Measurements from ENCODE around the gene PLXNA4.

DNA sequence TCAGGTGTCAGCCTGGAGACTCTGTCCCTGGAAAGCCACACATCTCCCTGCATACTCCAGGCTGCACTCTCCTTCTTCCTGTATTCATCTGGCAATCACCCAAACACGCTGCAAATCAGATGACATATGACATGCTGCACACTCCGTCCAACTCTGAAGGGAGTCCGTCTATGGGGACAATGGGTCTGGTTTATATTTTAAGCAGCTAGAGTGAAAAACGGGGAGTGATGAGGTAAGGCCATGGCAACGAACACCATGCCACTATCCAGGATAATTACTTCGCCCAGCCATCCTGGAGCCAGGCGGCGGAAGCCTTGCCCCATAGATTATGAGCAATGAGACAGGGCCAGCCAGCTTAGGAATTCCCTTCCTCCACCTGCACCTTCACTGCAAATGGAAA lies 140.1 kb downstream of the PLXNA4 start:
- TF ChIP-seq, protein P1, sequence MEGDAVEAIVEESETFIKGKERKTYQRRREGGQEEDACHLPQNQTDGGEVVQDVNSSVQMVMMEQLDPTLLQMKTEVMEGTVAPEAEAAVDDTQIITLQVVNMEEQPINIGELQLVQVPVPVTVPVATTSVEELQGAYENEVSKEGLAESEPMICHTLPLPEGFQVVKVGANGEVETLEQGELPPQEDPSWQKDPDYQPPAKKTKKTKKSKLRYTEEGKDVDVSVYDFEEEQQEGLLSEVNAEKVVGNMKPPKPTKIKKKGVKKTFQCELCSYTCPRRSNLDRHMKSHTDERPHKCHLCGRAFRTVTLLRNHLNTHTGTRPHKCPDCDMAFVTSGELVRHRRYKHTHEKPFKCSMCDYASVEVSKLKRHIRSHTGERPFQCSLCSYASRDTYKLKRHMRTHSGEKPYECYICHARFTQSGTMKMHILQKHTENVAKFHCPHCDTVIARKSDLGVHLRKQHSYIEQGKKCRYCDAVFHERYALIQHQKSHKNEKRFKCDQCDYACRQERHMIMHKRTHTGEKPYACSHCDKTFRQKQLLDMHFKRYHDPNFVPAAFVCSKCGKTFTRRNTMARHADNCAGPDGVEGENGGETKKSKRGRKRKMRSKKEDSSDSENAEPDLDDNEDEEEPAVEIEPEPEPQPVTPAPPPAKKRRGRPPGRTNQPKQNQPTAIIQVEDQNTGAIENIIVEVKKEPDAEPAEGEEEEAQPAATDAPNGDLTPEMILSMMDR (IDR thresholded peaks at IDR 0.05 in 4 of 5, conservative IDR thresholded peaks at IDR 0.05 in 1 of 5), result no peak
- TF ChIP-seq POLR2A (IDR thresholded peaks at IDR 0.05), result no peak
